H1 (cell line): ENCODE measurements around the gene PLAC9. TPM values are rescaled to one million over a fixed set of nuclear protein-coding genes. Genes with fewer than 3 reads are reported as not detected.

Experiments
- CTCF ChIA-PET: fragments of 300-600 bp; sonication (Branson Sonifier 250); formaldehyde crosslinking; loops from one replicate; lab custom pipeline; 2021; ENCODE audit not compliant: partially characterized antibody; lab: Charles Lee
- POLR2A ChIA-PET: fragments of 300-600 bp; sonication (Branson Sonifier 250); formaldehyde crosslinking; loops from one replicate; lab custom pipeline; 2021; ENCODE audit warnings: inconsistent platforms; ENCODE audit not compliant: partially characterized antibody; lab: Charles Lee
- DNase-seq, 2 experiments: peaks; one replicate each; pipeline versions ENCODE4 v3.0.0 to v3.0.0-alpha.2; 2010 to 2022; ENCODE audit warnings: low spot score in 2 of 2, low read depth in 1 of 2, mixed read lengths in 1 of 2
- FAIRE-seq: peaks from 2 replicates; lab custom pipeline; 2011; peaks lifted over from hg19 to GRCh38; lab: Jason Lieb, UNC
- H2AFZ ChIP-seq: 2 replicates; pipeline ENCODE4 v1.8.1; 2012; ENCODE audit warnings: low read length, inconsistent platforms
- H2AK5ac ChIP-seq: 2 replicates; pipeline ENCODE4 v1.6.1; 2013; ENCODE audit warnings: low read depth, low read length
- H2BK120ac ChIP-seq: replicated peaks from 2 replicates; pipeline ENCODE3; 2013; ENCODE audit warnings: low read depth, low read length, inconsistent platforms
- H2BK12ac ChIP-seq: 2 replicates; pipeline ENCODE4 v1.6.1; 2013; ENCODE audit warnings: low read depth, low read length
- H2BK15ac ChIP-seq: 2 replicates; pipeline ENCODE4 v1.6.1; 2013; ENCODE audit warnings: low read length
- H2BK20ac ChIP-seq: 2 replicates; pipeline ENCODE4 v1.6.1; 2013; ENCODE audit warnings: low read length
- H2BK5ac ChIP-seq: 2 replicates; pipeline ENCODE4 v1.6.1; 2013; ENCODE audit warnings: low read depth, low read length
- H3K14ac ChIP-seq: 2 replicates; pipeline ENCODE4 v1.6.1; 2013; ENCODE audit warnings: inconsistent platforms; ENCODE audit not compliant: insufficient read length
- H3K18ac ChIP-seq: 2 replicates; pipeline ENCODE4 v1.6.1; 2013; ENCODE audit warnings: low read length; ENCODE audit errors: extremely low read depth
- H3K23ac ChIP-seq: 2 replicates; pipeline ENCODE4 v1.6.1; 2013; ENCODE audit warnings: inconsistent platforms; ENCODE audit not compliant: insufficient read length
- H3K23me2 ChIP-seq: 2 replicates; pipeline ENCODE4 v1.6.1; 2013; ENCODE audit warnings: low read depth, low read length
- H3K27ac ChIP-seq: 2 replicates; pipeline ENCODE4 v1.6.1; 2011; ENCODE audit warnings: low read depth, low read length, inconsistent platforms
- H3K27me3 ChIP-seq, 4 experiments: replicated peaks in 1 of 4; 1 replicate in 1 of 4; 2 replicates in 3 of 4; pipeline versions ENCODE4 v1.6.1 to v1.8.1; 2011 to 2013; ENCODE audit warnings: low read length in 3 of 4, mild to moderate bottlenecking in 3 of 4, inconsistent platforms in 2 of 4, mixed read lengths in 2 of 4, moderate library complexity in 1 of 4; ENCODE audit not compliant: control insufficient read depth in 3 of 4, insufficient read depth in 3 of 4; ENCODE audit errors: extremely low read depth in 1 of 4
- H3K36me3 ChIP-seq, 4 experiments: 2 replicates each; pipeline versions ENCODE4 v1.6.1 to v1.8.1; 2011 to 2013; ENCODE audit warnings: mild to moderate bottlenecking in 4 of 4, low read length in 3 of 4, moderate library complexity in 2 of 4, control low read depth in 1 of 4, inconsistent platforms in 1 of 4; ENCODE audit not compliant: insufficient read depth in 4 of 4, control insufficient read depth in 2 of 4
- H3K4ac ChIP-seq: replicated peaks from 2 replicates; pipeline ENCODE3; 2013; ENCODE audit warnings: low read length, low read depth, mixed read lengths, inconsistent platforms; ENCODE audit not compliant: insufficient read length
- H3K4me1 ChIP-seq, 4 experiments: replicated peaks in 1 of 4; 1 replicate in 1 of 4; 2 replicates in 3 of 4; pipeline versions ENCODE4 v1.6.1 to v1.8.1; 2011 to 2013; ENCODE audit warnings: low read length in 3 of 4, inconsistent platforms in 2 of 4, mixed read lengths in 1 of 4; ENCODE audit not compliant: insufficient read depth in 4 of 4, control insufficient read depth in 3 of 4
- H3K4me2 ChIP-seq, 2 experiments: 2 replicates each; pipeline versions ENCODE4 v1.6.1 to v1.8.1; 2011 to 2013; ENCODE audit warnings: low read depth in 2 of 2, low read length in 2 of 2, control low read depth in 1 of 2, inconsistent platforms in 1 of 2, mild to moderate bottlenecking in 1 of 2; ENCODE audit not compliant: insufficient read depth in 1 of 2
- H3K4me3 ChIP-seq, 4 experiments: fragments of 200-600, 300-600 bp in 1 of 4; sonication (generic), shearing (Covaris generic), sonication (Bioruptor Twin) in 1 of 4; 2 replicates each; pipeline versions ENCODE4 v1.5.1 to v1.8.1; 2011 to 2016; ENCODE audit warnings: low read length in 4 of 4, low read depth in 3 of 4, control low read depth in 2 of 4, inconsistent platforms in 2 of 4, mild to moderate bottlenecking in 2 of 4, mixed read lengths in 1 of 4, moderate library complexity in 1 of 4; ENCODE audit not compliant: insufficient read depth in 2 of 4; ENCODE audit errors: extremely low read depth in 1 of 4
- H3K56ac ChIP-seq: replicated peaks from 2 replicates; pipeline ENCODE3; 2013; ENCODE audit warnings: low read depth, mild to moderate bottlenecking, mixed read lengths, low read length, inconsistent platforms; ENCODE audit not compliant: insufficient read length
- H3K79me1 ChIP-seq: 2 replicates; pipeline ENCODE4 v1.6.1; 2013; ENCODE audit warnings: low read depth, low read length, control low read depth
- H3K79me2 ChIP-seq, 2 experiments: 2 replicates each; pipeline versions ENCODE4 v1.6.1 to v1.8.1; 2012 to 2013; ENCODE audit warnings: low read length in 2 of 2, mild to moderate bottlenecking in 2 of 2, inconsistent platforms in 1 of 2; ENCODE audit not compliant: insufficient read depth in 2 of 2, control insufficient read depth in 1 of 2
- H3K9ac ChIP-seq, 4 experiments: replicated peaks in 1 of 4; 1 replicate in 1 of 4; 2 replicates in 3 of 4; pipeline versions ENCODE4 v1.6.1 to v1.8.1; 2011 to 2013; ENCODE audit warnings: low read depth in 3 of 4, low read length in 3 of 4, control low read depth in 2 of 4, mild to moderate bottlenecking in 2 of 4, moderate library complexity in 2 of 4, inconsistent platforms in 1 of 4; ENCODE audit errors: extremely low read depth in 1 of 4
- H3K9me3 ChIP-seq, 2 experiments: 2 replicates each; pipeline versions ENCODE4 v1.6.1 to v1.8.1; 2012 to 2013; ENCODE audit warnings: mild to moderate bottlenecking in 2 of 2, moderate library complexity in 2 of 2, control low read depth in 1 of 2, inconsistent platforms in 1 of 2, low read depth in 1 of 2, low read length in 1 of 2, mixed read lengths in 1 of 2; ENCODE audit not compliant: insufficient read depth in 2 of 2
- H4K20me1 ChIP-seq, 2 experiments: replicated peaks in 1 of 2; 2 replicates each; pipeline versions ENCODE3 to v1.8.1; 2011 to 2013; ENCODE audit warnings: inconsistent platforms in 2 of 2, low read length in 2 of 2, mild to moderate bottlenecking in 1 of 2; ENCODE audit not compliant: insufficient read depth in 2 of 2, control insufficient read depth in 1 of 2
- H4K5ac ChIP-seq: 2 replicates; pipeline ENCODE4 v1.6.1; 2013; ENCODE audit warnings: low read length, low read depth, mixed read lengths, inconsistent platforms; ENCODE audit not compliant: insufficient read length
- H4K8ac ChIP-seq: 2 replicates; pipeline ENCODE4 v1.8.0; 2013; ENCODE audit warnings: mild to moderate bottlenecking, moderate library complexity, low read length, inconsistent platforms; ENCODE audit not compliant: insufficient read depth; ENCODE audit errors: extremely low read depth
- H4K91ac ChIP-seq: replicated peaks from 2 replicates; pipeline ENCODE3; 2013; ENCODE audit warnings: low read length, mixed read lengths, inconsistent platforms; ENCODE audit not compliant: insufficient read length
- BACH1 ChIP-seq: IDR thresholded peaks from 2 replicates; pipeline ENCODE4 v1.6.1; 2012; ENCODE audit warnings: low read length, improper control_type of control experiment
- GTF2F1 ChIP-seq: IDR thresholded peaks from 2 replicates; pipeline ENCODE4 v1.6.1; 2012; ENCODE audit warnings: low read depth, low read length, improper control_type of control experiment, borderline replicate concordance
- HDAC6 ChIP-seq: IDR thresholded peaks from one replicate; pipeline ENCODE4 v1.7.1; 2012; ENCODE audit warnings: low read depth, mild to moderate bottlenecking, inconsistent platforms, low read length, moderate library complexity
- POLR2A ChIP-seq, 2 experiments: IDR thresholded peaks; 1 replicate in 1 of 2; 2 replicates in 1 of 2; pipeline ENCODE4 v1.6.1; 2011; ENCODE audit warnings: low read depth in 2 of 2, low read length in 2 of 2, mild to moderate bottlenecking in 2 of 2; ENCODE audit errors: control extremely low read depth in 1 of 2
- RAD21 ChIP-seq, 2 experiments: IDR thresholded peaks in 1 of 2; conservative IDR thresholded peaks in 1 of 2; 2 replicates each; pipeline ENCODE4 v1.6.1; 2011; ENCODE audit warnings: low read depth in 2 of 2, low read length in 2 of 2, improper control_type of control experiment in 1 of 2, inconsistent platforms in 1 of 2, mild to moderate bottlenecking in 1 of 2, moderate library complexity in 1 of 2
- RXRA ChIP-seq: IDR thresholded peaks from 2 replicates; pipeline ENCODE4 v1.6.1; 2011; ENCODE audit warnings: low read depth, mild to moderate bottlenecking, low read length, moderate library complexity; ENCODE audit not compliant: insufficient read depth
- TCF12 ChIP-seq: IDR thresholded peaks from 2 replicates; pipeline ENCODE4 v1.6.1; 2011; ENCODE audit warnings: low read depth, mild to moderate bottlenecking, low read length
- YY1 ChIP-seq: IDR thresholded peaks from 2 replicates; pipeline ENCODE4 v1.6.1; 2011; ENCODE audit warnings: low read depth, mild to moderate bottlenecking, low read length
- WGBS, 2 experiments: shearing (Covaris generic) in 1 of 2; methylation state at CpG; one replicate each; pipeline versions ENCODE4 v1.1.6 to v1.1.7; 2013 to 2015; ENCODE audit warnings: low lambda C conversion rate in 2 of 2, mixed read lengths in 2 of 2, inconsistent platforms in 1 of 2, low coverage in 1 of 2, missing lambda C conversion rate in 1 of 2; ENCODE audit not compliant: insufficient replicate concordance in 2 of 2, insufficient coverage in 1 of 2, insufficient read length in 1 of 2; ENCODE audit errors: extremely low coverage in 1 of 2, missing lambda C conversion rate in 1 of 2; 5-methylcytosine and 5-hydroxymethylcytosine counted together
- polyA plus RNA-seq, 7 experiments: library from polyadenylated mRNA; depleted of rRNA in 3 of 7; stranded (reverse) in 5 of 7; unstranded in 2 of 7; fragments of >200 nt in 5 of 7; fragments of 200-250 nt in 2 of 7; gene quantifications; 1 replicate in 5 of 7; 2 replicates in 1 of 7; 4 replicates in 1 of 7; pipeline versions ENCODE4 v1.2.1 to v1.2.3, GENCODE V29; 2011 to 2013; ENCODE audit warnings: missing spikeins in 2 of 7, mixed read lengths in 2 of 7
- total RNA-seq: library from RNA; stranded (reverse); fragmentation: NEBNext Ultra II Directional; extraction: Animal tissue kit (Norgen Biotek cat#: 25700); gene quantifications from 2 replicates; pipeline ENCODE4 v1.2.1, GENCODE V29; 2021

The PLAC9 gene
- total and polyA plus RNA-seq, 2 of the 8 experiments (the other 6 are each of a cell fraction or from before 2014, with no cell fraction given), result 8.4 to 16.7 TPM

DNA sequence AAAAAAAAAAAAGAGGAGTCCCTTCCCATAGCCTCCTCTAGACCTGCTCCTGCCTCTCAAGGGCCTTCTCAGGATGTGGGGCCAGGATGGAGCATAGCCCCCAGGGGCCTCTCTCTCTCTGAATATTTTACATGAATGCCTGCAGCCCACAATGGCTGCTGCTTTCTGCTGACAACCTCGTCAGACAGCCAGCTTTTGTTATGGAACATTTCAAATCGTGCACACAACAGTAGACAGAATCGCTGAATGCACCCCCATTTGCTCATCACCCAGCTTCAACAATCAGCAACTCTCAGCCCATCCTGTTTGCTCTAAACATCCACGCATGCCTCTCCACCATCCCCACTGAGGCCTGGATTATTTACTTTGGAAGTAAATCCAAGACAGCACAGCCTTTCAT is 5.4 kb downstream of the PLAC9 start:
- no peak for FAIRE-seq

More for the DNA sequence above, 5.4 kb downstream of the PLAC9 start:
- H2BK15ac ChIP-seq, result no peak overlapping the region
- no peak overlapping the region for H4K5ac ChIP-seq
- CTCF ChIA-PET, result interaction anchor here (0.7 to 1.9 kb wide), 8 partner anchors 12 to 85 kb away, joined by 3 to 9 read pairs (median 4); no protein-coding TSS in a partner anchor
- H3K27ac ChIP-seq, result no peak overlapping the region
- no peak overlapping the region for H3K4ac ChIP-seq
- H2AFZ ChIP-seq, result no peak overlapping the region
- no peaks in the 10 kb centered on the region for H4K20me1 ChIP-seq
- no peak overlapping the region for H4K91ac ChIP-seq
- H3K14ac ChIP-seq, result no peak overlapping the region
- H3K4me3 ChIP-seq, result no peak overlapping the region
- no peak overlapping the region for H2BK20ac ChIP-seq
- H3K4me2 ChIP-seq, result no peak overlapping the region
- TF ChIP-seq HDAC6 (no peak), YY1 (no peak), BACH1 (no peak), POLR2A (IDR thresholded peaks at IDR 0.05; ENCODE audit: control extremely low read depth in 1 of 2, low read depth in 2 of 2, low read length in 2 of 2) (no peak), RAD21 (IDR thresholded peaks at IDR 0.05 in 1 of 2, conservative IDR thresholded peaks at IDR 0.05 in 1 of 2; ENCODE audit: low read depth in 2 of 2, low read length in 2 of 2) (no peak), TCF12 (no peak), GTF2F1 (no peak), RXRA (no peak)
- TF ChIP-seq, all 59 proteins: peak for 0
- no peak overlapping the region for H3K18ac ChIP-seq
- H3K23ac ChIP-seq, result no peak overlapping the region
- 83% methylated on average over 4 of the region's 4 CpGs; no CpG with 5 or more reads in 1 of the 2 experiments for WGBS, 2 experiments
- no peaks in the 10 kb centered on the region for H3K36me3 ChIP-seq
- peaks cover 0 to 8% (median 6%) of the 10 kb centered on the region in 4 experiments; a peak in 4 of 7 replicates for H3K27me3 ChIP-seq
- no peak overlapping the region for H4K8ac ChIP-seq
- H3K79me2 ChIP-seq, result no peaks in the 10 kb centered on the region
- no peak overlapping the region for H2BK5ac ChIP-seq
- H3K9me3 ChIP-seq, result no peaks in the 10 kb centered on the region
- H3K23me2 ChIP-seq, result no peaks in the 10 kb centered on the region
- no peak overlapping the region for H2AK5ac ChIP-seq
- no peak for DNase-seq
- no peak overlapping the region for H2BK12ac ChIP-seq
- H3K4me1 ChIP-seq, result peaks cover 0 to 11% (median 4%) of the 10 kb centered on the region in 4 experiments; a peak in 5 of 7 replicates
- no peak overlapping the region for H2BK120ac ChIP-seq
- POLR2A ChIA-PET, result no interaction called here
- H3K56ac ChIP-seq, result no peak overlapping the region
- no peaks in the 10 kb centered on the region for H3K79me1 ChIP-seq
- no peak overlapping the region for H3K9ac ChIP-seq
